Liver (tissue), 2 donors: ENCODE results near the gene MED12L.

Experiments used
- YY1 ChIP-seq: IDR thresholded peaks from 2 replicates; pipeline ENCODE4 v1.6.1; 2016; ENCODE audit warnings: antibody characterized with exemption, mild to moderate bottlenecking
- TF ChIP-seq, protein P1 (sequence below): fragments of 150-350 bp; IDR thresholded peaks from 2 replicates; pipeline ENCODE4 v1.5.1; 2017; ENCODE audit warnings: improper control_type of control experiment, low read depth, low read length; ENCODE audit not compliant: missing input control
- TF ChIP-seq, protein P2 (sequence below): IDR thresholded peaks from 2 replicates; pipeline ENCODE4 v1.6.1; 2016; ENCODE audit warnings: antibody characterized with exemption
- donor health status: healthy.

DNA sequence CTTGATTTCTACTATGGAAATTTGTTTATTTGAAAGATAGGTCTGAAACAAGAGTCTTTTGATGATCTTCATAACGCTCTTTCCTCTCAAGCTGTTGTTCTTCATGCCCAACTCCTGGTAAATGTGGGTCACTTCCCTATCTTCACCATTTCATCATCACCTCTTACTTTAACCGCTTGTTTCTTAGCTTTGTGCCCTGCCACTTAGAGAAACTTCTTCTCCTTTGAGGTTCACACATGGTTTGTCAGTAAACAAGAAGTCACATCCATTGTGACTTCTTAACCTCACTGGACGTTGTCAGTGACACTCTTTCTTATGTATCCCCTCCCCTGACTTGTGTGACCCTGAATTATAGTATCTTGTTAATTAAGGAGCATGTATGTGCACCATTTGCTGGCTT, 260.8 kb downstream of the MED12L start:
- TF ChIP-seq, protein P1, sequence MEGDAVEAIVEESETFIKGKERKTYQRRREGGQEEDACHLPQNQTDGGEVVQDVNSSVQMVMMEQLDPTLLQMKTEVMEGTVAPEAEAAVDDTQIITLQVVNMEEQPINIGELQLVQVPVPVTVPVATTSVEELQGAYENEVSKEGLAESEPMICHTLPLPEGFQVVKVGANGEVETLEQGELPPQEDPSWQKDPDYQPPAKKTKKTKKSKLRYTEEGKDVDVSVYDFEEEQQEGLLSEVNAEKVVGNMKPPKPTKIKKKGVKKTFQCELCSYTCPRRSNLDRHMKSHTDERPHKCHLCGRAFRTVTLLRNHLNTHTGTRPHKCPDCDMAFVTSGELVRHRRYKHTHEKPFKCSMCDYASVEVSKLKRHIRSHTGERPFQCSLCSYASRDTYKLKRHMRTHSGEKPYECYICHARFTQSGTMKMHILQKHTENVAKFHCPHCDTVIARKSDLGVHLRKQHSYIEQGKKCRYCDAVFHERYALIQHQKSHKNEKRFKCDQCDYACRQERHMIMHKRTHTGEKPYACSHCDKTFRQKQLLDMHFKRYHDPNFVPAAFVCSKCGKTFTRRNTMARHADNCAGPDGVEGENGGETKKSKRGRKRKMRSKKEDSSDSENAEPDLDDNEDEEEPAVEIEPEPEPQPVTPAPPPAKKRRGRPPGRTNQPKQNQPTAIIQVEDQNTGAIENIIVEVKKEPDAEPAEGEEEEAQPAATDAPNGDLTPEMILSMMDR = no peak
- TF ChIP-seq, protein P2, sequence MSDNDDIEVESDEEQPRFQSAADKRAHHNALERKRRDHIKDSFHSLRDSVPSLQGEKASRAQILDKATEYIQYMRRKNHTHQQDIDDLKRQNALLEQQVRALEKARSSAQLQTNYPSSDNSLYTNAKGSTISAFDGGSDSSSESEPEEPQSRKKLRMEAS = no peak
- TF ChIP-seq YY1 = no peak
